Lower lobe of right lung (tissue), 2 donors: Measurements from ENCODE around the gene GYPA. TPM values are rescaled to one million over a fixed set of nuclear protein-coding genes. Genes with fewer than 3 reads are reported as not detected.
"Not testable (repeated sequence)": the region's sequence is repeated elsewhere in the genome, so short reads cannot be mapped to it uniquely, and the experiment has no call there.

Experiments
- ATAC-seq, 2 donors: fragments of 200-7000 bp; cut with Tn5 transposase; one replicate each; pipeline ENCODE4 v1.9.1; 2020 to 2022; ENCODE audit warnings: mild to moderate bottlenecking in 2 of 2, moderate library complexity in 2 of 2
- DNase-seq: peaks from one replicate; pipeline ENCODE4 v3.0.0-alpha.2; 2020
- H3K27ac ChIP-seq: fragments of 200-600 bp; one replicate; pipeline ENCODE4 v1.8.0; 2022
- H3K27me3 ChIP-seq: fragments of 200-600 bp; one replicate; pipeline ENCODE4 v1.8.0; 2022; ENCODE audit warnings: low read depth
- H3K36me3 ChIP-seq: fragments of 200-600 bp; one replicate; pipeline ENCODE4 v1.8.0; 2022; ENCODE audit warnings: mild to moderate bottlenecking
- H3K4me1 ChIP-seq: fragments of 200-600 bp; one replicate; pipeline ENCODE4 v1.8.0; 2022
- H3K4me3 ChIP-seq: fragments of 200-600 bp; one replicate; pipeline ENCODE4 v1.8.0; 2022; ENCODE audit warnings: mild to moderate bottlenecking
- H3K9me3 ChIP-seq: fragments of 200-600 bp; one replicate; pipeline ENCODE4 v1.8.0; 2022
- intact Hi-C: fragments of 100-400 bp; cut with DNase I; formaldehyde crosslinking; loops from one replicate; pipeline ENCODE4 v1.11.0; 2022
- total RNA-seq: library from RNA; stranded (reverse); fragmentation: NEBNext Ultra II Directional; extraction: Animal tissue kit (Norgen Biotek cat#: 25700); gene quantifications from one replicate; pipeline ENCODE4 v1.2.1, GENCODE V29; 2021
- TF ChIP-seq, protein P1 (sequence below): fragments of 200-600 bp; IDR thresholded peaks from one replicate; pipeline ENCODE4 v1.8.0; 2022; ENCODE audit warnings: antibody characterized with exemption, mild to moderate bottlenecking
- donor health status: DM: no; HTN: yes; CAD: no; lungs with severe emphysema.

Gene GYPA
- total RNA-seq, 1 donor from 2014 or later, result not detected

DNA sequence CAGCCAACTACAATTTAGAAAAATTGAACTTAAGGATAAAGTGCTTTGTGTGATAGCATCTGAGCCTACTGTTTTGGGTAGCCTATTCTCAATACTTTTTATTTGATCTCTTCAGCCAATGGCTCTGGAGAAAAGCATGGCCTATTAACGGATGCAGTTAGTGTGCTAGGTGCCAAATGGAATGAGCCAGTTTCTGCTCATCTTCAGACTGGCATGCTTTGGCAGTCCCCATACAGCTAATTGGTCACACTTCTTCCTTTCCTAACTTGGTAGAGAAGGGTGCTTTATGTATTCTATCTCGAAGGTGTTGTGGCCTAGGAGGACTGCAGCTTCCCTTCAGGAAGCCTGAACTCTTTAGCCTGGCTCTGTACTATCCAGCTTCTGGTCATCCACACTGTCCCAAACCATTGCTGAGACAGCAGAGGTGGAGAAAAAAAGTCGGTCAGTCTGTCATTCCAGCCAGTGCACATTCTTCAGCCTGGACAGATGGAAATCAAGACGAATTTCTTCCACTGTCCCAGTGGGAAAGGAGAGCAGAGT lies 11.1 kb downstream of the GYPA start:
- H3K4me1 ChIP-seq, H3K27me3 ChIP-seq, DNase-seq, H3K36me3 ChIP-seq, ATAC-seq, H3K27ac ChIP-seq, intact Hi-C loops, H3K4me3 ChIP-seq, H3K9me3 ChIP-seq: not testable (repeated sequence)

DNA sequence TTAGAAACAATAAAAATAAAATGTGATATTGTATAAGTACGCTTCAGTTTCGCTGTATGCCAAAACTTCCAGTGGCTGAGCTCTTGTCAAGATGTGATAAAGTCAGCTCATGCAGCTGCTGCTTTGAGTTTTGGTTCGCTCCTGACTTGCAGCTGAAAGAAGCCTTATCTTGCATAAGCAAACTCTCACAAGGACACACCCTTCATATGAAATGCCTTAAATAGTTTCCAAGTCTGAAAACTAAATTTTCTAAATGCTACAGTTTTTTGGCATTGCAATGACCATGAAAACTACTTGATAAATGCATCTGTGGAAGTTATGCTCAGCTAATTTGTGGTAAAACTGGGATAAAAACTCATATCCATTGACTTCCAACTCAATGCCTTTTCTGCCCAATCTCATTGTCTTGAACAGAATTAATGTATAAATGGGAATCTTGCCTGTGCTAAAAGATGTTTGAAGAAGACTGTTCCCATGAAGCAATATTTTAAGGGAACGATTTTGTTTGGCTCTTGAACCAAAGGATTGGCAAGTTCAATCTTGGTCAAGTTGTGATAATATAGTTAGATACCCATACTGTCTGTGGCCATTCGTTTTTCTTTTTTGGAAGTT lies 11.7 kb downstream of the GYPA start:
- H3K4me3 ChIP-seq, H3K27ac ChIP-seq, H3K36me3 ChIP-seq, intact Hi-C loops, ATAC-seq, H3K27me3 ChIP-seq, H3K9me3 ChIP-seq, H3K4me1 ChIP-seq, DNase-seq: not testable (repeated sequence)

DNA sequence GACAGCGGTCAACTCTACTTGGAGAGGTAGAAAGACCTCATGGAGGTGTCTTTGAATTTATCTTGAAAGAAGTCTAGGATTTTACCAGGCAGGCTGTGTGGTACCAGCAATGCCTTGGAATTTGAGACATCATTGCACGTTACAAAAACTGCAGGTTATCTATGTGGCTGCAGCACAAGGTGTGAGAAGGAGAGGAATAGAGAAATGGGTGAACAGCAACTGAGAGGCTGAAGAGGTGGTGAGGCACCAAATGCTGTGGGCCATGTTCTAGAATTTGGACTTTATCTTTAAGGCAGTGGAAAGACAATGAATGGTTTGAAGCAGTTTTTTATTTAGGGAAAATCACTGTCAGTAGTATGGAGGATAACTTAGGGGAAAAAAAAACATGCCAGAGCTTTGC lies 15.4 kb downstream of the GYPA start:
- not testable (repeated sequence) for H3K4me1 ChIP-seq

DNA sequence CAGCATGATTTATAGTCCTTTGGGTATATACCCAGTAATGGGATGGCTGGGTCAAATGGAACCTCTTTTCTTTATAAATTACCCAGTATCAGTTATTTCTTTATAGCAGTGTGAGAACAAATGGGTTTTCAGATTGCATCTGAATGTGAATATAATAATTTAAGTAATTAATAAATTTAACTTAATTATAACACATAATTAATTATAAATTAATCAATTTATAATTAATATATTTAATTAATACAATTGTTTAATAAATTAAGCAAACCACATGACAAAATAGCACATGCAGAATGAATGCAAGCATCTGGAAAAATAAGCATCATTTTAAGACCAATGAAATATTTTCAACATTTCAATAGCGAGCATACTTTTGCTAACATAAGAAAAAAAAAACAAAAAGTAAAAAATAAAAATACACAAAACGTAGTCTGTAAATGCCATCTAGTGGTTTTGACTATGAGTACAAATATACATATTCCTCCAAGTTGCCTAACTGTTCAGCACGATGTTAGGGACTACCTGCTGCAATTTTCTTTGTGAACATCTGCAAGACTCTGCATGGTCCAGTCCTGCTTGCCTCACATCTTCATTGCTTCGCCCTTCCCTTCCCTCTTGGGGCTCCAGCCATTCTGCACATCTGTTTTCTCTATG lies 16.4 kb downstream of the GYPA start:
- ATAC-seq, intact Hi-C loops, H3K36me3 ChIP-seq, H3K27me3 ChIP-seq, H3K9me3 ChIP-seq, H3K4me3 ChIP-seq, H3K27ac ChIP-seq, H3K4me1 ChIP-seq, DNase-seq: not testable (repeated sequence)

More for the DNA sequence above, 15.4 kb downstream of the GYPA start:
- H3K9me3 ChIP-seq, DNase-seq, intact Hi-C loops, H3K27me3 ChIP-seq, ATAC-seq, H3K4me3 ChIP-seq, H3K36me3 ChIP-seq, H3K27ac ChIP-seq: not testable (repeated sequence)

DNA sequence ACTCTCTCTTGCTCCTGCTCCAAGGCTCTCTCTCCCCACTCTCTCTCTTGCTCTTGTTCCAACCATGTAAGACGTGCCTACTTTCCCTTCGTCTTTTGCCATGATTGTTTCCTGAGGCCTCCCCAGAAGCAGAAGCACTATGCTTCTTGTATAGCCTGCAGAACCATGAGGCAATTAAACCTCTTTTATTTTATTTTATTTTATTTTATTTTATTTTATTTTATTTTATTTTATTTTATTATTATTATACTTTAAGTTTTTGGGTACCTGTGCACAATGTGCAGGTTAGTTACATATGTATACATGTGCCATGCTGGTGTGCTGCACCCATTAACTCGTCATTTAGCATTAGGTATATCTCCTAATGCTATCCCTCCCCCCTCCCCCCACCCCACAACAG lies 17.2 kb downstream of the GYPA start:
- H3K27me3 ChIP-seq, H3K4me1 ChIP-seq, H3K9me3 ChIP-seq, ATAC-seq, H3K4me3 ChIP-seq, H3K36me3 ChIP-seq, H3K27ac ChIP-seq, intact Hi-C loops, DNase-seq: not testable (repeated sequence)

DNA sequence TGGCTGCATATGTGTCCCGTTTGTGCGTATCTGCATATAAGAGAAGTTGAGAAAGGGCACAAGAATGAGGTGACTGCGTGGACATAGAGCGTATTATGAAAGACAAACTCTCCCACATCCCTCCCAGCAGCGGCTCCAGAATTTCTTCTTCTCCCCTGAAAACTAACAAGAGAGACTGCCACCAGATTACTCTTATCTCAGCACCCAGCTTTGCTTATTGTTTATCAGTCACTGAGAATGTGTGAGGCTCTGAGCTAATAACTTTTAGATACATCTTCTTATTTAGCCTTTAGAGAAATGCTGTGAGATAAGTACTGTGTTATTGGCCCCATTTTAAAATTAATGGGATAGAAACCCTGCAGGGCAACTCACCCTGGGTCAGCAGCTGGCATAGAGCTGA lies 20.8 kb downstream of the GYPA start:
- DNase-seq, H3K27ac ChIP-seq, H3K9me3 ChIP-seq, ATAC-seq, H3K36me3 ChIP-seq, intact Hi-C loops, H3K4me1 ChIP-seq, H3K27me3 ChIP-seq, H3K4me3 ChIP-seq: not testable (repeated sequence)

DNA sequence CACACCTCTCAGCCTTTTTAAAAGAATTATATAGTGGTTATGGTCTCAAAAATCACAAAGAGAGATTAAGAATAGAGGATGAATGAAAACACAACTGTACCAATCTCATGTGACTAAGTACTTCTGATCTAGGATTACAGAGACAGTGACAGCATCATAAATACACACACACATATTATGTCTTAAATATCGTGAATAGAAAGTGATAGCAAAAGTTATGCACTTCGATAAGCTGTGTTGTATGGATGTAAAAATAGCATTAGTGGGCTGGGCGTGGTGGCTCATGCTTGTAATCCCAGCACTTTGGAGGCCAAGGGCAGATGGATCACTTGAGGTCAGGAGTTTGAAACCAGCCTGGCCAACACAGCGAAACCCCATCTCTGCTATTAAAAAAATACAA lies 25.0 kb downstream of the GYPA start:
- no peaks in the 10 kb centered on the region for H3K4me1 ChIP-seq
- intact Hi-C loops, result no loop called here
- ATAC-seq (no peak), DNase-seq (no peak)
- no peak overlapping the region for H3K4me3 ChIP-seq
- H3K9me3 ChIP-seq, result no peaks in the 10 kb centered on the region
- no peak overlapping the region for H3K27ac ChIP-seq
- H3K36me3 ChIP-seq, result no peaks in the 10 kb centered on the region
- H3K27me3 ChIP-seq, result no peaks in the 10 kb centered on the region
- TF ChIP-seq, protein P1, sequence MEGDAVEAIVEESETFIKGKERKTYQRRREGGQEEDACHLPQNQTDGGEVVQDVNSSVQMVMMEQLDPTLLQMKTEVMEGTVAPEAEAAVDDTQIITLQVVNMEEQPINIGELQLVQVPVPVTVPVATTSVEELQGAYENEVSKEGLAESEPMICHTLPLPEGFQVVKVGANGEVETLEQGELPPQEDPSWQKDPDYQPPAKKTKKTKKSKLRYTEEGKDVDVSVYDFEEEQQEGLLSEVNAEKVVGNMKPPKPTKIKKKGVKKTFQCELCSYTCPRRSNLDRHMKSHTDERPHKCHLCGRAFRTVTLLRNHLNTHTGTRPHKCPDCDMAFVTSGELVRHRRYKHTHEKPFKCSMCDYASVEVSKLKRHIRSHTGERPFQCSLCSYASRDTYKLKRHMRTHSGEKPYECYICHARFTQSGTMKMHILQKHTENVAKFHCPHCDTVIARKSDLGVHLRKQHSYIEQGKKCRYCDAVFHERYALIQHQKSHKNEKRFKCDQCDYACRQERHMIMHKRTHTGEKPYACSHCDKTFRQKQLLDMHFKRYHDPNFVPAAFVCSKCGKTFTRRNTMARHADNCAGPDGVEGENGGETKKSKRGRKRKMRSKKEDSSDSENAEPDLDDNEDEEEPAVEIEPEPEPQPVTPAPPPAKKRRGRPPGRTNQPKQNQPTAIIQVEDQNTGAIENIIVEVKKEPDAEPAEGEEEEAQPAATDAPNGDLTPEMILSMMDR, result no peak

DNA sequence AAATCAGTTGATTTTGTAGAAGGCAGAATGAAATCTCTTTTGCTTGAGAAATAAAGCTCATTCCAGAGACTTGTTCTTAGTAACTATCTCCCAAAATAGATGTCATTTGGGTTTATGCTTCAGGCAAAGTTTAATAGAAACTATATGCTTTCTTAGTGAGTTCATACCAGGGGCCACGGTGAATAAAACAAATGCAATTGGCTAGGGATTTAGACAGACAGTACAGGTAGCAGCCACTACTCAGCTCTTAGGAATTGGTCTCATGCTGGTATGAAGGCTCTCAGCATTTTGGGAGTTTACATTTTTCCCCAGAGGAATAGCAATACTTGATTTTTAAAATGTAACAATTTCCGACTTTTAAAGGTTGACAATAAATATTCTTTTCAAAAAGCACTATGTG lies 27.0 kb downstream of the GYPA start:
- no peak overlapping the region for H3K27ac ChIP-seq
- H3K27me3 ChIP-seq, result no peaks in the 10 kb centered on the region
- TF ChIP-seq, protein P1, result no peak
- no peak for DNase-seq
- intact Hi-C loops, result no loop called here
- H3K36me3 ChIP-seq, result no peaks in the 10 kb centered on the region
- H3K9me3 ChIP-seq, result no peaks in the 10 kb centered on the region
- no peak for ATAC-seq
- no peaks in the 10 kb centered on the region for H3K4me1 ChIP-seq
- no peak overlapping the region for H3K4me3 ChIP-seq
